ENCODE measurements around the gene SMC1B.

GRCh38 chr22:45445031-45445710 is 31.8 kb upstream of the SMC1B start:
- no peak for TF ChIP-seq POLR2A (IDR thresholded peaks at IDR 0.05)
- TF ChIP-seq, protein P1, sequence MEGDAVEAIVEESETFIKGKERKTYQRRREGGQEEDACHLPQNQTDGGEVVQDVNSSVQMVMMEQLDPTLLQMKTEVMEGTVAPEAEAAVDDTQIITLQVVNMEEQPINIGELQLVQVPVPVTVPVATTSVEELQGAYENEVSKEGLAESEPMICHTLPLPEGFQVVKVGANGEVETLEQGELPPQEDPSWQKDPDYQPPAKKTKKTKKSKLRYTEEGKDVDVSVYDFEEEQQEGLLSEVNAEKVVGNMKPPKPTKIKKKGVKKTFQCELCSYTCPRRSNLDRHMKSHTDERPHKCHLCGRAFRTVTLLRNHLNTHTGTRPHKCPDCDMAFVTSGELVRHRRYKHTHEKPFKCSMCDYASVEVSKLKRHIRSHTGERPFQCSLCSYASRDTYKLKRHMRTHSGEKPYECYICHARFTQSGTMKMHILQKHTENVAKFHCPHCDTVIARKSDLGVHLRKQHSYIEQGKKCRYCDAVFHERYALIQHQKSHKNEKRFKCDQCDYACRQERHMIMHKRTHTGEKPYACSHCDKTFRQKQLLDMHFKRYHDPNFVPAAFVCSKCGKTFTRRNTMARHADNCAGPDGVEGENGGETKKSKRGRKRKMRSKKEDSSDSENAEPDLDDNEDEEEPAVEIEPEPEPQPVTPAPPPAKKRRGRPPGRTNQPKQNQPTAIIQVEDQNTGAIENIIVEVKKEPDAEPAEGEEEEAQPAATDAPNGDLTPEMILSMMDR (IDR thresholded peaks at IDR 0.05), result no peak
